Measurements from ENCODE around the gene THPO.

THPO gene

GRCh38 chr3:184352897-184353545 is 25.0 kb downstream of the THPO start:
- no peak for FAIRE-seq
- no peak for DNase-seq (ENCODE audit: insufficient read length)
- TF ChIP-seq POLR2A (IDR thresholded peaks at IDR 0.05; ENCODE audit: low read depth, low read length): no peak

DNA sequence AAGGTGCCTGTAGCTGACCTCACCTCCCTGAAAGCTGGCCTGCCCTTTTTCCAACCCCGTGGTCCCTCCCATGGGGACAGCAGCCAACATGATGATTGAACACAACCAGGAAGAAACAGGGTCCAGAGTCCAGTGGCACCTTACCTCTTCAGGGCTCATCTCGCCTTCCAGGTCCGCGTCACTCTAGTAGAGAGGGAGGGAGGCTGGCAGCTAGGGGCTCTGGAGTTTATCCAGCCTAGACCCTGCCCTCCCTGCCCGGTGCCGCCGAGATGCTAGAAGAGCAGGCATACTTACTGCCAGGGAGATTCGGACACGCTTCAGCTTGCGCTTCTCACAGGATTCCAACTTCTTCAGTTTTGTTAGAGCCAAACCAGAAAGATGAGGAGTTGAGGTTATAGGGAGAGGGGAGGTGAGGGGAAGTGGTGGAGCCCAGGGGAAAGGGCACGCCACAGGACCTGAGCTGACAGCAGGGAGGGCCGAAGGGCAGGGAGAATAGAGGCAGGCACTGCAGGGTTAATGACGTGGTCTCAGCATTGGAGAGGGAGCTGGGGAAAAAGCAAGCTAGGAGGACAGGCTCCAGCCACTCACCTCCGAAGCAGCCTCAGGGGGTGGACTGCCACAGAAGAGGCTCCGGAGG is 25.7 kb downstream of the THPO start:
- TF ChIP-seq TAF1 (IDR thresholded peaks at IDR 0.05; ENCODE audit: borderline replicate concordance, low read depth, low read length) (no peak), POLR2AphosphoS5 (IDR thresholded peaks at IDR 0.05; ENCODE audit: low read depth, low read length) (no peak), POLR2A (IDR thresholded peaks at IDR 0.05; ENCODE audit: low read depth, low read length) (no peak)
- no peak for DNase-seq (ENCODE audit: insufficient read length)
- FAIRE-seq: no peak

DNA sequence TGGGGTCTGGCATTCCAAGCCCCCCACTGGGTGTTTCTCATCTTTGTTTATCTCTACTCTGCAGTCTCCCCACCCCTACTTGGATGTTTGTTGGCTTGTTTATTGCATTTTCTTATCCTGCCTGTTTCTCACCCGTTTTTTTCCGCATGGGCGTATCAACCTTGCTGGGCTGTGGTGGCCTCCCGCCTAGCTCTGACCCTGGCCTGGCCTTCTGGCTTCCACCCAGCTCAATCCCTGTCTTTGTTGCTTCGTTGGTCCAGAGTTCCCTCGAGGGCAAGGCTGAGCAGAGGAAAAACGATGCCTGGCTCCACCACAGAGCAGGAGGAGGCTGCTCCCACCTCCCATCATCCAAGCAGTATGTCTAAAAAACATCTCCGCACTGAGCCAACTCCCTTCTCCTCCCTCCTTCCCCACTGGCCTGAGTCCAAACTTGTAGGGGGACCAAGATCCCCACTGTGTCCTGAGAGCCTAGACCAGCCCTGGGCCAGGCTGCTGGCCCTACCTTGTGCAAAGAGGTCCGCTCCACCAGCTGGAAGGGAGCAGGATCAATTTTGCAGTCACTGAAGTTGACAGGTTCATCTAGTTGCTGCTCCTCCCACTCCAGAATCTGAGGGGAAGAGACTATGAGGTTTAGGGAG is 26.4 kb downstream of the THPO start:
- no peak for TF ChIP-seq TAF1 (IDR thresholded peaks at IDR 0.05; ENCODE audit: borderline replicate concordance, low read depth, low read length)
- TF ChIP-seq POLR2AphosphoS5 (IDR thresholded peaks at IDR 0.05; ENCODE audit: low read depth, low read length): no peak
- TF ChIP-seq POLR2A (IDR thresholded peaks at IDR 0.05; ENCODE audit: low read depth, low read length): no peak
- FAIRE-seq (no peak), DNase-seq (ENCODE audit: insufficient read length) (no peak)

DNA sequence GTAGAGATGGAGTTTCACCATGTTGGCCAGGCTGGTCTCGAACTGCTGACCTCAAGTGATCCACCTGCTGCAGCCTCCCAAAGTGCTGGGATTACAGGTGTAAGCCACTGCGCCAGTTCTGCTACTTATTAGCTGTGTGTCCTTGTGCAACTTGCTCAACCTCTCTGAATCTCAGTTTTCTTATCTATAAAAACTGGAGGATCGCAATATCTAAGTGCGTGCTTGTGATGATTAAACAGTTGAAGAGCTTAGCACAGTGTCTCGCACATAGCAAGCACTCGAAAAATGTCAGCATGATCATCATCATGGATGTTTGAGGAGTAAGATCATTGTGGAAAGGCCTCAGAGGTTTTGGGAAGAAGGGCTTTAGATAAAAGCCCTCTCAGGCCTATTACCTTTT is 27.4 kb downstream of the THPO start:
- TF ChIP-seq POLR2AphosphoS5 (IDR thresholded peaks at IDR 0.05; ENCODE audit: low read depth, low read length) (no peak), TAF1 (IDR thresholded peaks at IDR 0.05; ENCODE audit: borderline replicate concordance, low read depth, low read length) (no peak), POLR2A (IDR thresholded peaks at IDR 0.05; ENCODE audit: low read depth, low read length) (no peak)
- FAIRE-seq (no peak), DNase-seq (ENCODE audit: insufficient read length) (no peak)

GRCh38 chr3:184349563-184350470 is 28.2 kb downstream of the THPO start:
- FAIRE-seq (no peak), DNase-seq (ENCODE audit: insufficient read length) (no peak)
- TF ChIP-seq TAF1 (IDR thresholded peaks at IDR 0.05; ENCODE audit: borderline replicate concordance, low read depth, low read length) (no peak), POLR2A (IDR thresholded peaks at IDR 0.05; ENCODE audit: low read depth, low read length) (no peak), POLR2AphosphoS5 (IDR thresholded peaks at IDR 0.05; ENCODE audit: low read depth, low read length) (no peak)

DNA sequence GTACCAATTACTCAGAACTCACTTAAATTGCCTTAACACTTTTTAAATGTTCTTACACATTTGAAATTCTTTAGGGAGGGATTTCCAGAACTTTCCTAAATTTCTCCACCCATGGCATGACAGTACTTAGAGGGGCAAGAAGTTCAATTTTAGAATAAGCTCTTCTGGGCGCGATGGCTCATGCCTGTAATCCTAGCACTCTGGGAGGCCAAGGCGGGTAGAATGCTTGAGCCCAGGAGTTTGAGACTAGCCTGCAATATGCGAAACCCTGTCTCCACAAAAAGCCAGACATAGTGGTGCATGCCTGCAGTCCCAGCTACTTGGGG is 30.0 kb downstream of the THPO start:
- no peak for TF ChIP-seq TAF1 (IDR thresholded peaks at IDR 0.05; ENCODE audit: borderline replicate concordance, low read depth, low read length)
- TF ChIP-seq POLR2A (IDR thresholded peaks at IDR 0.05; ENCODE audit: low read depth, low read length): no peak
- no peak for TF ChIP-seq POLR2AphosphoS5 (IDR thresholded peaks at IDR 0.05; ENCODE audit: low read depth, low read length)
- DNase-seq (ENCODE audit: insufficient read length) (no peak), FAIRE-seq (no peak)

- DNase-seq (ENCODE audit: insufficient read length) (no peak), FAIRE-seq (no peak)
- TF ChIP-seq POLR2AphosphoS5 (IDR thresholded peaks at IDR 0.05; ENCODE audit: low read depth, low read length) (no peak), POLR2A (IDR thresholded peaks at IDR 0.05; ENCODE audit: low read depth, low read length) (no peak), TAF1 (IDR thresholded peaks at IDR 0.05; ENCODE audit: borderline replicate concordance, low read depth, low read length) (no peak)
Observed at GRCh38 chr3:184347321-184348056, 30.5 kb downstream of the THPO start.

GRCh38 chr3:184346480-184347190 is 31.4 kb downstream of the THPO start:
- FAIRE-seq: no peak
- TF ChIP-seq TAF1 (IDR thresholded peaks at IDR 0.05; ENCODE audit: borderline replicate concordance, low read depth, low read length) (no peak), POLR2AphosphoS5 (IDR thresholded peaks at IDR 0.05; ENCODE audit: low read depth, low read length) (no peak)
- DNase-seq (ENCODE audit: insufficient read length): no peak

DNA sequence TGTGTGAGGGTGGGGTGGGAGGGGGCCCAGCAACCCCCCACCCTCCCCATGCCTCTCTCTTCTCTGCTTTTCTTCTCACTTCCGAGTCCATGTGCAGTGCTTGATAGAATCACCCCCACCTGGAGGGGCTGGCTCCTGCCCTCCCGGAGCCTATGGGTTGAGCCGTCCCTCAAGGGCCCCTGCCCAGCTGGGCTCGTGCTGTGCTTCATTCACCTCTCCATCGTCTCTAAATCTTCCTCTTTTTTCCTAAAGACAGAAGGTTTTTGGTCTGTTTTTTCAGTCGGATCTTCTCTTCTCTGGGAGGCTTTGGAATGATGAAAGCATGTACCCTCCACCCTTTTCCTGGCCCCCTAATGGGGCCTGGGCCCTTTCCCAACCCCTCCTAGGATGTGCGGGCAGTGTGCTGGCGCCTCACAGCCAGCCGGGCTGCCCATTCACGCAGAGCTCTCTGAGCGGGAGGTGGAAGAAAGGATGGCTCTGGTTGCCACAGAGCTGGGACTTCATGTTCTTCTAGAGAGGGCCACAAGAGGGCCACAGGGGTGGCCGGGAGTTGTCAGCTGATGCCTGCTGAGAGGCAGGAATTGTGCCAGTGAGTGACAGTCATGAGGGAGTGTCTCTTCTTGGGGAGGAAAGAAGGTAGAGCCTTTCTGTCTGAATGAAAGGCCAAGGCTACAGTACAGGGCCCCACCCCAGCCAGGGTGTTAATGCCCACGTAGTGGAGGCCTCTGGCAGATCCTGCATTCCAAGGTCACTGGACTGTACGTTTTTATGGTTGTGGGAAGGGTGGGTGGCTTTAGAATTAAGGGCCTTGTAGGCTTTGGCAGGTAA is 32.5 kb downstream of the THPO start:
- FAIRE-seq (no peak), DNase-seq (ENCODE audit: insufficient read length) (peak; percentile 48)
- TF ChIP-seq POLR2A (IDR thresholded peaks at IDR 0.05; ENCODE audit: low read depth, low read length) (no peak), POLR2AphosphoS5 (IDR thresholded peaks at IDR 0.05; ENCODE audit: low read depth, low read length) (no peak), TAF1 (IDR thresholded peaks at IDR 0.05; ENCODE audit: borderline replicate concordance, low read depth, low read length) (no peak)
